Thymus (tissue), 11 donors: ENCODE measurements around the gene KIF2A. TPM values are rescaled to one million over a fixed set of nuclear protein-coding genes. Genes with fewer than 3 reads are reported as not detected.

Experiments
- DNase-seq, 9 donors: peaks; one replicate each; pipeline ENCODE4 v3.0.0-alpha.2; 2013; ENCODE audit warnings: low spot score in 9 of 9, low read depth in 6 of 9, missing footprints in 1 of 9
- H3K27ac ChIP-seq, 2 donors: one replicate each; pipeline ENCODE4 v1.5.1; 2013; ENCODE audit warnings: control low read depth in 1 of 2, low read depth in 1 of 2, low read length in 1 of 2, mild to moderate bottlenecking in 1 of 2, moderate library complexity in 1 of 2
- H3K27me3 ChIP-seq, 2 donors: one replicate each; pipeline ENCODE4 v1.5.1; 2013; ENCODE audit warnings: low read length in 1 of 2; ENCODE audit not compliant: control insufficient read depth in 2 of 2, insufficient read depth in 1 of 2
- H3K36me3 ChIP-seq, 2 donors: one replicate each; pipeline ENCODE4 v1.5.1; 2013; ENCODE audit warnings: low read length in 1 of 2, mild to moderate bottlenecking in 1 of 2, moderate library complexity in 1 of 2; ENCODE audit not compliant: control insufficient read depth in 2 of 2, insufficient read depth in 2 of 2
- H3K4me1 ChIP-seq, 2 donors: one replicate each; pipeline ENCODE4 v1.5.1; 2013; ENCODE audit warnings: low read length in 2 of 2; ENCODE audit not compliant: control insufficient read depth in 2 of 2, insufficient read depth in 2 of 2
- H3K4me3 ChIP-seq, 2 donors: one replicate each; pipeline ENCODE4 v1.5.1; 2013; ENCODE audit warnings: low read length in 2 of 2, control low read depth in 1 of 2, mild to moderate bottlenecking in 1 of 2
- H3K9me3 ChIP-seq, 2 donors: one replicate each; pipeline ENCODE4 v1.5.1; 2013; ENCODE audit warnings: low read length in 1 of 2, mild to moderate bottlenecking in 1 of 2; ENCODE audit not compliant: control insufficient read depth in 2 of 2, insufficient read depth in 1 of 2
- WGBS: extraction: QIAGEN DNeasy Blood & Tissue Kit; methylation state at CpG from one replicate; pipeline ENCODE4 v1.1.7; 2013; 5-methylcytosine and 5-hydroxymethylcytosine counted together
- polyA plus RNA-seq: library from polyadenylated mRNA; stranded (reverse); fragments of 200-250 nt; gene quantifications from one replicate; pipeline ENCODE4 v1.2.3, GENCODE V29; 2013
- total RNA-seq: library from RNA; stranded (reverse); fragments of 120-200 nt; gene quantifications from one replicate; pipeline ENCODE4 v1.2.4, GENCODE V29; 2013
- donor health status: healthy.

KIF2A gene
- total and polyA plus RNA-seq, 2 donors, result 14.7 to 70.5 TPM

- no peak for DNase-seq
- Histone ChIP-seq H3K36me3 (peaks cover 0 to 13% of the 10 kb centered on the region in 2 donors), H3K27ac (no peak overlapping the region), H3K9me3 (no peaks in the 10 kb centered on the region), H3K27me3 (no peaks in the 10 kb centered on the region), H3K4me3 (no peak overlapping the region), H3K4me1 (no peaks in the 10 kb centered on the region)
- WGBS, result 93% methylated on average over 2 of the region's 2 CpGs
These were observed 8.3 kb downstream of the KIF2A start for GRCh38 chr5:62314213-62314830.

DNA sequence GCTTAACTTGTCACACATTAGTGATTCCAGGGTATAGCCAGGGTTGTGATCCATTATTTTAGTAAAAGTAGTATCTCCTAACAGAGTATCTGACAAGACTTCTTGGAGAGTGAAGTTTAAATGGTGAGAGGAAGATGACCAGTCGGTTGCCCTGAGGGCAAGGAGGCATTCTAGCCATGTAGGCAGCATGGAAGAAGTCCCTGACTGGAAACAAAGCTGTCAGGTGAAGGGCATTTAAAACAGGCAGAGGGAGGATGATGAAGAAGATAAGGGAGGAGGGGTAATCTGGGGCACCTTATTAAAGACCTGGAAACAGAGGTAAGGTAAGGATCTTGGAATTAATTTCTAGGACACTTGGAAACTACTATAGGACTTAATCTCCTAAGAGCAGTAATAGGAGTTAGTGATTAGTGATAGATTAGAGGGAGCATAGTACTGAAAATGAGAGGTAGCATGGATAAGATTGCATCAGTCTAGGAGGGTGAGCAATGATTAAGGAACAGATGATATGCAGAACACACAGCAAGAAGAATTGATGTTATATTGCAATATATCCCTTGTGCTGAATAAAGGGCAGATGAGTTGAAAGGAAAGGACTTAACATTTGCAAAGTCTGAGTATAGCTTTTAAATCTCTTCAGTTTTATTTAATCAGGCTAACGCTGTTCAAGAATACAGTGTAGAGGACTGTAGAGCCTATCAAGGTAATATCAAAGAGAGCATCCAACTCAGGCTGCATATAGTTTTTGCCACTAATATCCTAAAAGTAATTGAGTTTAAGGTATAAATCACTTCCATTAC lies 9.6 kb downstream of the KIF2A start:
- no peaks in the 10 kb centered on the region for H3K27me3 ChIP-seq
- H3K4me3 ChIP-seq, result no peak overlapping the region
- H3K27ac ChIP-seq, result no peak overlapping the region
- H3K4me1 ChIP-seq, result no peaks in the 10 kb centered on the region
- no peak for DNase-seq
- H3K36me3 ChIP-seq, result peaks cover 0 to 6% of the 10 kb centered on the region in 2 donors
- H3K9me3 ChIP-seq, result no peaks in the 10 kb centered on the region
- WGBS, result 96% methylated on average over 2 of the region's 2 CpGs

GRCh38 chr5:62316176-62316502 lies 10.1 kb downstream of the KIF2A start:
- Histone ChIP-seq H3K4me3 (no peak overlapping the region), H3K9me3 (no peaks in the 10 kb centered on the region), H3K27me3 (no peaks in the 10 kb centered on the region), H3K27ac (no peak overlapping the region), H3K36me3 (peaks cover 0 to 3% of the 10 kb centered on the region in 2 donors), H3K4me1 (no peaks in the 10 kb centered on the region)
- WGBS, result 96% methylated on average over 2 of the region's 2 CpGs
- no peak for DNase-seq

DNA sequence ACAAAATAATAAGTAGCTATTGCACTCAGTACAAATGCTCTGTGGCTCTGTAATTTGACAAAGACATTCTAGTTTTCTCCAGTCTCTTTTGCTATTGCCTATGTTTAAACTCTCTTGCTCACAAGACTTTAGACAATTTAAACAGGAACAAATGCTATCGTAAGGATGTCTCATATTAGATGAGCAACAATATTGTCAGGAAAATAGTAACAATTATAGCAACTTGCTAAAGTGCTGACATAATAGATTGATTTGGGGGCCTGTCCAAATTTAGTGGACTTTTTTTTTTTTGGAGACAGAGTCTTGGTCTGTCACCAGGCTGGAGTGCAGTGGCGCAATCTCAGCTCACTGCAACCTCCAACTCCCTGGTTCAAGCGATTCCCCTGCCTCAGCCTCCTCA lies 11.8 kb downstream of the KIF2A start:
- Histone ChIP-seq H3K4me3 (no peak overlapping the region), H3K4me1 (no peaks in the 10 kb centered on the region), H3K36me3 (peaks cover 0 to 9% of the 10 kb centered on the region in 2 donors), H3K27ac (no peak overlapping the region), H3K27me3 (no peaks in the 10 kb centered on the region), H3K9me3 (no peaks in the 10 kb centered on the region)
- over 99% methylated on average over 3 of the region's 3 CpGs for whole genome bisulfite sequencing
- no peak for DNase-seq

- Histone ChIP-seq H3K27me3 (no peaks in the 10 kb centered on the region), H3K36me3 (peaks cover 0 to 9% of the 10 kb centered on the region in 2 donors), H3K27ac (no peak overlapping the region), H3K4me1 (no peaks in the 10 kb centered on the region), H3K9me3 (no peaks in the 10 kb centered on the region), H3K4me3 (no peak overlapping the region)
- no peak for DNase-seq
- 94% methylated on average over 1 of the region's 1 CpG for WGBS
These were observed 16.5 kb downstream of the KIF2A start for GRCh38 chr5:62322484-62322883.

GRCh38 chr5:62326302-62326701 lies 20.3 kb downstream of the KIF2A start:
- Histone ChIP-seq H3K27me3 (no peaks in the 10 kb centered on the region), H3K9me3 (no peaks in the 10 kb centered on the region), H3K4me3 (no peak overlapping the region), H3K4me1 (no peaks in the 10 kb centered on the region), H3K36me3 (peaks cover 0 to 6% of the 10 kb centered on the region in 2 donors), H3K27ac (no peak overlapping the region)
- WGBS, result 95% methylated on average over 1 of the region's 1 CpG
- no peak for DNase-seq

DNA sequence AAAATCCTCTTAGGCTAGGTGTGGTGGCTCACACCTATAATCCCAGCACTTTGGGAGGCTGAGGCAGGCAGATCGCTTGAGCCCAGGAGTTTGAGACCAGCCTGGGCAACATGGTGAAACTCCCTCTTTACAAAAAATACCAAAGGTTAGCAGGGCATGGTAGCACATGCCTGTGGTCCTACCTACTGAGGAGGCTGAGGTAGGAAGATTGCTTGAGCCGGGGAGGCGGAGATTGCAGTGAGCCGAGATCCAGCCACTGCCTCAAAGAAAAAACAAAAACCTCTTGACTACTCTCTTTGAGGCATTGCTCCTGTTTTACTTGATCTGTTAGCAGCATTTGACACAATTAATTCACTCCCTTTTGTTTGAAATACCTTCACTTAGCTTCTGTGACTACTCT lies 20.7 kb downstream of the KIF2A start:
- Histone ChIP-seq H3K27ac (no peak overlapping the region), H3K27me3 (no peaks in the 10 kb centered on the region), H3K4me3 (no peak overlapping the region), H3K9me3 (no peaks in the 10 kb centered on the region), H3K4me1 (no peaks in the 10 kb centered on the region), H3K36me3 (peaks cover 0 to 3% of the 10 kb centered on the region in 2 donors)
- WGBS, result 94% methylated on average over 4 of the region's 4 CpGs
- no peak for DNase-seq

GRCh38 chr5:62327138-62328053 lies 21.4 kb downstream of the KIF2A start:
- H3K27me3 ChIP-seq, result no peaks in the 10 kb centered on the region
- no peaks in the 10 kb centered on the region for H3K4me1 ChIP-seq
- H3K4me3 ChIP-seq, result no peak overlapping the region
- WGBS, result 91% methylated on average over 9 of the region's 9 CpGs
- no peak for DNase-seq
- H3K27ac ChIP-seq, result no peak overlapping the region
- H3K9me3 ChIP-seq, result no peaks in the 10 kb centered on the region
- H3K36me3 ChIP-seq, result no peaks in the 10 kb centered on the region
